ENCODE results near the gene CLPX.
A peak's percentile ranks its signal among the peaks of the same experiment; 100 is the strongest.
"Not testable (repeated sequence)": the region's sequence is repeated elsewhere in the genome, so short reads cannot be mapped to it uniquely, and the experiment has no call there.

The CLPX gene

DNA sequence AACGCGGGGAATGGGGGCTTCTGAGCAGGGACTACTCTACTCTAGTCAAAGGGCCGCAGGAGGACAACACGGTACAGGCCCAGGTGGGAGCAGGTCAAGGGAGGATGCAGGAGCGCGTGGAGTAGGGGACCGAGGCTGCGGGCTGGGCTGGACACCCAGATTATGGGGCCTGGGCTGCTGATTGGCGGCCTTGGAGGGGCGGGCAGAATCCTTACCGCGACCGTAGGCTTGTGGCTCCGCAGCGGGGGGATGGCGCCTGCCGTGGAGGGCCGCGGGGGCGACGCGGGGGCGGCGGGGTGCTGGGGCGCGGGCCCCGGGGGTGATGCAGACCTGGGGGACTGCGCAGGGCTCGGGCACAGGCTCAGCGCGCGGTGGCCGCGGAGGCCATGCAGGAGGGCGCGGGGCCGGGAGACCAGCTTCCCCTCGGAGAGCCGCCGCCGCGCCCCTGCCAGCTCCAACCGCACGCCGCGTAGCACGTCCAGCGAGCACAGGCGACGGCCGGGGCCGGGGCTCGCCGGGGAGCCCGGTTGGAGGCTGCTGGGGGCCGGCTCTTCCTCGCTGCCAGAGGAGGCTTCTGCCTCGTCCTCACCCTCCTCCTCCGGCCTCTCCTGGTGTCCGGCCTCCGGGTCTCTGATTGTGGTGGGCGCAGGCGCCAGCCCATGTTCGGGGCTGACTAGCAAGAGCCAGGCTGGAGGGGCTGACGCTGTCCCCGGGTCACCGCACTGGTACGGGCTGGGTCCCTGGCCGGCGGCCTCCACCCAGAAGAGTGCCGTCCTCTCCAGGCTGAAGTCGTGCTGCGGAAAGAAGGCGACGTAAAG lies 83.0 kb downstream of the CLPX start:
- no peak for DNase-seq

DNA sequence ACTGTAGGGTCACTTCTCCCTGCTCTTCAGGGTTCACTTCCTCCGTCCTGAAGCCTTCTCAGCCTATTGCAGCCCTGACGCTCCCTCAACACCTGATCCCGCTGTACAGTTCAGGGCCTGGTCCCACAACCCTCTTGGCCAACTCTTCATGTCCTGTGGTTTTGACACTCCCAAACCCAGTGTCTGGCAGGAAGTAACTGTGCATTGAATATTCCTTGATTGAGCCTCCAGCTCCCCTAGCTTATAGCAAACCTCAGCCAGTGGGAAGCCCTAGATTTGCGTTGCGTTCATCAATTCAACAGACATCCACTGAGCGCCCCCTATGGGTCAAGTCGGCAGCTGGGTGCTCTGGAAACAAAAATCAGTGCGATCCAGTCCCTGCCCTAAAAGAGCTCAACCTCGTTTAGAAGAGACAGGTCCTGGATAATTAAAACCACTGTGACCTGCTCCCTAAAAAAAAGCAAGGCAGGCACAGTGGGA lies 83.7 kb downstream of the CLPX start:
- peak in 36 of 56 donors; percentile 12 to 78 (median 41) for DNase-seq

DNA sequence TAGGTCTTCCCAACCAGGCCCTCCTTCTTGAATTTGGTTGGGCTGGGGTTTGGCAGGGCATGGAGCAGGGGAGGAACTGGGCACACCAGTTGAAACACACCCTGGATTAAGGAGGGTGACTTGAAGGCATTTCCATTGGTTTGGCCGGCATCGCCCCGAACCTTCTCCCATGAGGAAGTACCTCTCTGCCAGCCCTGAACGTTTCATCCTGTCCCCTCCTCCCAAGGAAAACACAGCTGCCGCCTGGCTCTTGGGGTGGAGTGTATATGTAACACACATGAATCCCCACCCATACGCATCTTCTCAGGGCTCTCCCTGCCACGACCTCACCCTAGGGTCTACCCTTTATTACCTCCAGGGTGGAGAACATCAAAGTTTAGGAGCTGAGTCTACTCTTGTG lies 84.7 kb downstream of the CLPX start:
- no peak for DNase-seq

DNA sequence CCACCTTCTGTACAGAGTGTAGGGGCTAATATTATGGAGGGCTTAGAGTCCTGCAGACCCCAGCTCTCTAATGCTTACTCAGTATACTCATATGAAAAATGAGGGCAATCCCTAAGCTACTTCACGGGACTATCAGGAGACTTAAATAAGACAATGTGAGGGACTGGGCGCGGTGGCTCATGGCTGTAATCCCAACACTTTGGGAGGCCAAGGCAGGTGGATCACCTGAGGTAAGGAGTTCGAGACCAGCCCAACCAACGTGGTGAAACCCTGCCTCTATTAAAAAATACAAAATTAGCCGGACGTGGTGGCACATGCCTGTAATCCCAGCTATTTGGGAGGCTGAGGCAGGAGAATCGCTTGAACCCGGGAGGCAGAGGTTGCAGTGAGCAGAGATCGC lies 85.3 kb downstream of the CLPX start:
- not testable (repeated sequence) for DNase-seq

DNA sequence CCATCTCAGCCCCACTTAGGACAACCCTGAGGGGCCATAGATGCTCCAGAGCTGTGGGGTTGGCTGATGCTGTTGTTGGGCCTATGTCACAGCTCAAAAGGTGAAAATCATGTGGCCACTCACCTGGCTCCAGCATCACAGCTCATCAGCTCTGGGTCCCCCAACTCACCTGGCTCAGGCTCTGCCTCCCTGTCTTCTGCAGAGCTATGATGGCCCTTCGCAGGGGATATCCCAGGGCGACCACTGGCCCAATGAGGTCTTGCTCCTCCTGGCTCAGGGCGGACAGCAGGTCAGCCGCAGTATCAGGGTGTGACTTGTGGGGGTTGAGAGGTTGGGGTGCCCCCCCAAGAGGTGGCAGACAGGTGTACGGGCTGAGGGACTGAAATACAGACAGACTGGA lies 85.8 kb downstream of the CLPX start:
- no peak for DNase-seq

Measured in nucleus accumbens (tissue), 56 donors.